HEK293 (cell line): ENCODE data around the gene HES1.

Experiments
- HOXA7 ChIP-seq: sonication (generic); formaldehyde crosslinking; IDR thresholded peaks from 2 replicates; pipeline ENCODE4 v1.8.1; 2022; ENCODE audit warnings: missing genetic modification reagents, borderline replicate concordance
- KLF16 ChIP-seq: fragments of 450-650 bp; formaldehyde crosslinking; IDR thresholded peaks from 2 replicates; pipeline ENCODE4 v1.5.1; 2017; ENCODE audit warnings: missing biosample characterization, missing genetic modification characterization
- SP2 ChIP-seq: fragments of 450-650 bp; formaldehyde crosslinking; IDR thresholded peaks from 2 replicates; pipeline ENCODE4 v1.5.1; 2016; ENCODE audit warnings: missing biosample characterization, missing genetic modification characterization
- ZBTB20 ChIP-seq: fragments of 450-650 bp; formaldehyde crosslinking; IDR thresholded peaks from 2 replicates; pipeline ENCODE4 v1.5.1; 2016; ENCODE audit warnings: missing biosample characterization, missing genetic modification characterization
- ZNF132 ChIP-seq: fragments of 450-650 bp; formaldehyde crosslinking; IDR thresholded peaks from 2 replicates; pipeline ENCODE4 v1.5.1; 2017; ENCODE audit warnings: missing biosample characterization, missing genetic modification characterization, borderline replicate concordance
- ZNF292 ChIP-seq: fragments of 450-650 bp; formaldehyde crosslinking; IDR thresholded peaks from 2 replicates; pipeline ENCODE4 v1.5.1; 2016; ENCODE audit warnings: low read depth, missing biosample characterization, missing genetic modification characterization, borderline replicate concordance
- ZNF426 ChIP-seq: fragments of 450-650 bp; formaldehyde crosslinking; IDR thresholded peaks from 2 replicates; pipeline ENCODE4 v1.5.1; 2017; ENCODE audit warnings: missing biosample characterization, missing genetic modification characterization, mild to moderate bottlenecking, inconsistent platforms, moderate library complexity
- ZNF501 ChIP-seq: fragments of 450-650 bp; formaldehyde crosslinking; IDR thresholded peaks from 2 replicates; pipeline ENCODE4 v1.5.1; 2016; ENCODE audit warnings: missing biosample characterization, missing genetic modification characterization
- ZNF530 ChIP-seq: fragments of 450-650 bp; formaldehyde crosslinking; IDR thresholded peaks from 2 replicates; pipeline ENCODE4 v1.5.1; 2016; ENCODE audit warnings: low read depth, missing biosample characterization, missing genetic modification characterization
- ZNF660 ChIP-seq: fragments of 450-650 bp; IDR thresholded peaks from 2 replicates; pipeline ENCODE4 v1.5.1; 2018; ENCODE audit warnings: missing biosample characterization, mild to moderate bottlenecking, missing genetic modification characterization
- TF ChIP-seq, protein P1 (sequence below): fragments of 450-650 bp; formaldehyde crosslinking; IDR thresholded peaks from 2 replicates; pipeline ENCODE4 v1.5.1; 2016; ENCODE audit warnings: missing biosample characterization, missing genetic modification characterization
- TF ChIP-seq, protein P2 (sequence below): fragments of 450-650 bp; formaldehyde crosslinking; IDR thresholded peaks from 2 replicates; pipeline ENCODE4 v1.5.1; 2016; ENCODE audit warnings: missing biosample characterization, missing genetic modification characterization

DNA sequence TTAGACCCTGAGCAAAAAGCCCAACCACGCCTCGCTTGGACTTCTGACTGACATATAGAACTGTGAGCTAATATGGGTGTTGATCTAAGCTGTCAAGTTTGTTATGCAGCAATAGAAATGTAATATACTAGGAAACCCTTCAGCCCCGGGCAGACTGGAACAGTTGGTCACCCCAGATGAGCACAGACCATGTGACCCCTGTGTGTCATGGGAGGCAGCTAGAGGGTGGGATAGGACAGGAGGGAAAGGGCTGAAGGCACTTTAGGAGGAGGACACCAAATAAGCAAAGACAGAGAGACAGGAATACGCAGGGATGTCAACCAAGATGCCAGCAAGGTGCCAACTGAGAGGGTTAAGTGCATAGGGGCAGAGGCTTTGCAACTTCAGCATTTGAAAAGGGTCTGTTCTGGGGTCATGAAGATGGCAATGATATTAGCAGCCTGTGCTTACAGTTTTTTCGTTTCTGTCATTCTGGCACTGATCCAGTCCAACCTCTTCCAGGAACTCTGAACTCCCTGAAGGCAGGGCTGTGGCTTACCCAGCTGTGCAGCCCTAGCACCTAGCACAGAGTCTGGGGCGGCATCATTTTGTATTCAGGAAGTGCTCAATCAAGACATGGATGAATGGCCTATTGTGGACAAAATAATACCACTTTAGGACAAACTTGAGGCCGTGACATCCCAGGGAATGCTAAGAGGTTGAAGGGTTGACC is 51.4 kb downstream of the HES1 start:
- TF ChIP-seq SP2, result no peak
- TF ChIP-seq ZNF501 (tag by site-specific recombination), result no peak
- TF ChIP-seq, protein P1, sequence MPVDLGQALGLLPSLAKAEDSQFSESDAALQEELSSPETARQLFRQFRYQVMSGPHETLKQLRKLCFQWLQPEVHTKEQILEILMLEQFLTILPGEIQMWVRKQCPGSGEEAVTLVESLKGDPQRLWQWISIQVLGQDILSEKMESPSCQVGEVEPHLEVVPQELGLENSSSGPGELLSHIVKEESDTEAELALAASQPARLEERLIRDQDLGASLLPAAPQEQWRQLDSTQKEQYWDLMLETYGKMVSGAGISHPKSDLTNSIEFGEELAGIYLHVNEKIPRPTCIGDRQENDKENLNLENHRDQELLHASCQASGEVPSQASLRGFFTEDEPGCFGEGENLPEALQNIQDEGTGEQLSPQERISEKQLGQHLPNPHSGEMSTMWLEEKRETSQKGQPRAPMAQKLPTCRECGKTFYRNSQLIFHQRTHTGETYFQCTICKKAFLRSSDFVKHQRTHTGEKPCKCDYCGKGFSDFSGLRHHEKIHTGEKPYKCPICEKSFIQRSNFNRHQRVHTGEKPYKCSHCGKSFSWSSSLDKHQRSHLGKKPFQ (tag by site-specific recombination), result no peak
- TF ChIP-seq ZNF530 (tag by site-specific recombination), result no peak
- no peak for TF ChIP-seq ZNF132 (tag by site-specific recombination)
- TF ChIP-seq ZNF426 (tag by site-specific recombination), result no peak
- TF ChIP-seq ZBTB20 (tag by site-specific recombination), result no peak
- TF ChIP-seq HOXA7 (CRISPR knock-in tag), result no peak
- TF ChIP-seq, protein P2, sequence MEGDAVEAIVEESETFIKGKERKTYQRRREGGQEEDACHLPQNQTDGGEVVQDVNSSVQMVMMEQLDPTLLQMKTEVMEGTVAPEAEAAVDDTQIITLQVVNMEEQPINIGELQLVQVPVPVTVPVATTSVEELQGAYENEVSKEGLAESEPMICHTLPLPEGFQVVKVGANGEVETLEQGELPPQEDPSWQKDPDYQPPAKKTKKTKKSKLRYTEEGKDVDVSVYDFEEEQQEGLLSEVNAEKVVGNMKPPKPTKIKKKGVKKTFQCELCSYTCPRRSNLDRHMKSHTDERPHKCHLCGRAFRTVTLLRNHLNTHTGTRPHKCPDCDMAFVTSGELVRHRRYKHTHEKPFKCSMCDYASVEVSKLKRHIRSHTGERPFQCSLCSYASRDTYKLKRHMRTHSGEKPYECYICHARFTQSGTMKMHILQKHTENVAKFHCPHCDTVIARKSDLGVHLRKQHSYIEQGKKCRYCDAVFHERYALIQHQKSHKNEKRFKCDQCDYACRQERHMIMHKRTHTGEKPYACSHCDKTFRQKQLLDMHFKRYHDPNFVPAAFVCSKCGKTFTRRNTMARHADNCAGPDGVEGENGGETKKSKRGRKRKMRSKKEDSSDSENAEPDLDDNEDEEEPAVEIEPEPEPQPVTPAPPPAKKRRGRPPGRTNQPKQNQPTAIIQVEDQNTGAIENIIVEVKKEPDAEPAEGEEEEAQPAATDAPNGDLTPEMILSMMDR (tag by site-specific recombination), result no peak
- TF ChIP-seq ZNF292 (tag by site-specific recombination), result no peak
- no peak for TF ChIP-seq KLF16
- no peak for TF ChIP-seq ZNF660
